Activated CD4-positive, alpha-beta T cell treated with anti-CD3 and anti-CD28 coated beads, Interleukin-2, amount 50 U/mL, for 48 hours (primary cell): ENCODE measurements around the gene SFT2D1.

Experiments
- DNase-seq, 2 experiments: peaks; one replicate each; pipeline ENCODE4 v3.0.0-alpha.2; 2020

The SFT2D1 gene

GRCh38 chr6:166274163-166274562 lies 68.2 kb downstream of the SFT2D1 start:
- no peak for DNase-seq

- DNase-seq: no peak
Measured at GRCh38 chr6:166271376-166271765, 71.0 kb downstream of the SFT2D1 start.

DNA sequence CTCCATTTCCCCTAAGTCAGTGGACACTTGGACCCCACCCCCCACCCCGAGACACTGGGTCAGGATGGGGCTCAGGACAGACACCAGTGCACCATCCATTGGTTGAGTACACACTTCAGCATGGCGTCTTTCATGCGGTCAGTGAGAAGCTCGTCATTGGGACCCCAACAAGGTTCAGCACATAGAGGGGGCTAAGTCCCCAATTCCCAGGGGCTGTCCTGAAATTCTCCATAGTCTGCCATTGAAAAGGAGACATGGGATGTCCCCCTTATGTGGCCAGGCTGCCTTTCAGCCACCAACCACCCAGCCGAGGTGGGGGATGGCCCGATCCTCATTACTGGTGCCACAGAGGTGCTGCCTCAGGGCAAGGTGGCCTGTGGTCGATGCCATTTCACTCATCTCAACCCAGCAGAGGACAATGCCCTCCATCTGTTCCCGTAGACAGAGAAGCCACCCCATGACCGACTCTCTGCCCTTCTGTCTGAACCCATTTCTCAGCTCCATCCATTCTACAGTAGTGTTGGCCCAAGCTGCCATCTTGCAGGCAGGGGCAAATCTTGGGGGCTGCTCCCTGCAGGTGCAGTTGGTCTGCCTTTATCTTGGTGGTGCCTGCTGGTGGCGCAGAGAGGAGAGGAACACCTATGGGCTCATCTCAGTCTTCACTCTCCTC lies 71.5 kb downstream of the SFT2D1 start:
- DNase-seq: no peak
